SH-SY5Y (cell line): ENCODE data around the gene PECR.

Source experiments
- GATA2 ChIP-seq: IDR thresholded peaks from 2 replicates; pipeline ENCODE4 v1.6.1; 2011; ENCODE audit warnings: mild to moderate bottlenecking, low read depth, low read length
- GATA3 ChIP-seq: IDR thresholded peaks from 2 replicates; pipeline ENCODE4 v1.6.1; 2011; ENCODE audit warnings: low read depth, mild to moderate bottlenecking, low read length, moderate library complexity

- TF ChIP-seq GATA2 (no peak), GATA3 (no peak)
Observed at GRCh38 chr2:216101109-216101508, 19.5 kb upstream of the PECR start.
